HG03139 (cell line): Measurements from ENCODE around the gene ZKSCAN5.
"Not testable (repeated sequence)": the region's sequence is repeated elsewhere in the genome, so short reads cannot be mapped to it uniquely, and the experiment has no call there.

Experiments
- ATAC-seq: cut with Tn5 transposase; IDR thresholded peaks from one replicate; pipeline ENCODE4 v1.9.1; 2021; ENCODE audit not compliant: unreplicated experiment

ZKSCAN5 gene

GRCh38 chr7:99580778-99581332, 76.4 kb downstream of the ZKSCAN5 start:
- not testable (repeated sequence) for ATAC-seq
